OCI-LY7 (cell line): ENCODE results near the gene PRSS56. TPM values are rescaled to one million over a fixed set of nuclear protein-coding genes. Genes with fewer than 3 reads are reported as not detected.

ENCODE experiments used
- BruUV-seq: library from RNA; stranded (reverse); fragments of 400-500 nt; replicated peaks from 2 replicates; lab custom pipeline; 2021; lab: Mats Ljungman, UMichigan
- CTCF ChIA-PET: fragments of 300-600 bp; sonication (Branson Sonifier 250); formaldehyde crosslinking; loops from one replicate; lab custom pipeline; 2022; ENCODE audit warnings: antibody characterized with exemption; ENCODE audit not compliant: unreplicated experiment; lab: Charles Lee
- POLR2A ChIA-PET: fragments of 300-600 bp; sonication (Branson Sonifier 250); formaldehyde crosslinking; loops from one replicate; lab custom pipeline; 2022; ENCODE audit warnings: antibody characterized with exemption; lab: Charles Lee
- DNase-seq: peaks from one replicate; pipeline ENCODE4 v3.0.0-alpha.2; 2015; ENCODE audit warnings: low spot score
- H2AFZ ChIP-seq: fragments of 200-600 bp; sonication (generic), shearing (Covaris generic); 2 replicates; pipeline ENCODE4 v1.6.1; 2014; ENCODE audit warnings: mild to moderate bottlenecking, antibody characterized with exemption, low read length, moderate library complexity
- H3K27ac ChIP-seq: fragments of 200-600 bp; sonication (generic); 2 replicates; pipeline ENCODE4 v1.5.1; 2014; ENCODE audit warnings: mixed run types, low read depth, mild to moderate bottlenecking, moderate library complexity, low read length, inconsistent platforms; ENCODE audit not compliant: poor library complexity, severe bottlenecking
- H3K36me3 ChIP-seq: fragments of 200-600 bp; sonication (generic); 2 replicates; pipeline ENCODE4 v1.6.1; 2014; ENCODE audit warnings: mild to moderate bottlenecking, antibody characterized with exemption, low read length, moderate library complexity, mixed read lengths; ENCODE audit not compliant: insufficient read depth
- H3K4me1 ChIP-seq: fragments of 200-600 bp; sonication (generic); 2 replicates; pipeline ENCODE4 v1.5.1; 2014; ENCODE audit warnings: mild to moderate bottlenecking, low read length; ENCODE audit not compliant: insufficient read depth, poor library complexity, severe bottlenecking
- H3K4me2 ChIP-seq: fragments of 200-600 bp; sonication (generic); 2 replicates; pipeline ENCODE4 v1.6.1; 2014; ENCODE audit warnings: mild to moderate bottlenecking, low read length
- H3K4me3 ChIP-seq: fragments of 200-600 bp; sonication (generic); 2 replicates; pipeline ENCODE4 v1.5.1; 2014; ENCODE audit warnings: mild to moderate bottlenecking, low read depth, low read length; ENCODE audit not compliant: poor library complexity, severe bottlenecking
- H3K79me2 ChIP-seq: fragments of 200-600 bp; sonication (generic); 2 replicates; pipeline ENCODE4 v1.6.1; 2016; ENCODE audit warnings: low read depth, mild to moderate bottlenecking, low read length, moderate library complexity, mixed read lengths; ENCODE audit not compliant: insufficient read depth
- H3K9me2 ChIP-seq: fragments of 200-600 bp; sonication (generic); 2 replicates; pipeline ENCODE4 v1.6.1; 2016; ENCODE audit warnings: mild to moderate bottlenecking, low read length, mixed read lengths; ENCODE audit not compliant: insufficient read depth
- H3K9me3 ChIP-seq: fragments of 200-600 bp; sonication (generic); 2 replicates; pipeline ENCODE4 v1.6.1; 2014; ENCODE audit warnings: mild to moderate bottlenecking, mixed run types, low read length, mixed read lengths
- H4K20me1 ChIP-seq: fragments of 200-600 bp; sonication (generic); 2 replicates; pipeline ENCODE4 v1.6.1; 2014; ENCODE audit warnings: mild to moderate bottlenecking, antibody characterized with exemption, low read length, moderate library complexity, mixed read lengths; ENCODE audit not compliant: insufficient read depth
- CTCF ChIP-seq: fragments of 200-600 bp; sonication (generic); conservative IDR thresholded peaks from 2 replicates; pipeline ENCODE4 v1.5.1; 2014; ENCODE audit warnings: mild to moderate bottlenecking, antibody characterized with exemption, low read length, moderate library complexity, mixed read lengths
- EZH2phosphoT487 ChIP-seq: fragments of 200-600 bp; sonication (generic); IDR thresholded peaks from 2 replicates; pipeline ENCODE4 v1.6.1; 2018; ENCODE audit warnings: low read depth, borderline replicate concordance, mild to moderate bottlenecking, mixed run types, antibody characterized with exemption, low read length, moderate library complexity, mixed read lengths
- intact Hi-C: fragments of 100-400 bp; cut with micrococcal nuclease; formaldehyde crosslinking; loops from one replicate; pipeline ENCODE4 v1.10.0; 2022; ENCODE audit not compliant: unreplicated experiment
- total RNA-seq, 2 experiments: library from RNA; depleted of rRNA in 1 of 2; stranded (reverse); fragments of >200 nt in 1 of 2; shearing (Covaris generic) in 1 of 2; gene quantifications; 2 replicates each; pipeline ENCODE4 v1.2.3, GENCODE V29; 2014 to 2022

The PRSS56 gene
- total RNA-seq, 2 experiments from 2014 or later, result not detected

GRCh38 chr2:232574674-232575403, 54.7 kb downstream of the PRSS56 start:
- no peaks in the 10 kb centered on the region for H3K9me3 ChIP-seq
- H3K4me1 ChIP-seq, result no peaks in the 10 kb centered on the region
- H3K9me2 ChIP-seq, result no peaks in the 10 kb centered on the region
- BruUV-seq, result no TSS peak
- H2AFZ ChIP-seq, result no peak overlapping the region
- H3K4me2 ChIP-seq, result no peak overlapping the region
- peaks cover 46% of the 10 kb centered on the region for H3K36me3 ChIP-seq
- no peak overlapping the region for H3K27ac ChIP-seq
- DNase-seq, result no peak
- no peaks in the 10 kb centered on the region for H4K20me1 ChIP-seq
- POLR2A ChIA-PET, result interaction anchor here (0.6 to 0.7 kb wide), 2 partner anchors 13 to 29 kb away, joined by 3 read pairs; no protein-coding TSS in a partner anchor
- TF ChIP-seq EZH2phosphoT487 (no peak), CTCF (no peak)
- CTCF ChIA-PET, result interaction anchor here (0.5 kb wide), 1 partner anchor 76 kb away, joined by 4 read pairs; no protein-coding TSS in a partner anchor
- intact Hi-C loops, result no loop called here
- H3K79me2 ChIP-seq, result no peaks in the 10 kb centered on the region
- H3K4me3 ChIP-seq, result no peak overlapping the region

Other genes starting within 250 kb of the PRSS56 start
- gene ALPP, start 141.6 kb upstream of the PRSS56 start, total RNA-seq (2014; rRNA removed; shearing (Covaris generic)), result not detected in 2 replicates
- not detected in 2 replicates for gene ALPP, start 141.6 kb upstream of the PRSS56 start, total RNA-seq (2022)
- gene ALPG, start 113.5 kb upstream of the PRSS56 start, total RNA-seq (2014; rRNA removed; shearing (Covaris generic)), result not detected in 2 replicates
- gene ALPG, start 113.5 kb upstream of the PRSS56 start, total RNA-seq (2022), result not detected in 2 replicates
- not detected in 2 replicates for gene ALPI, start 64.2 kb upstream of the PRSS56 start, total RNA-seq (2014; rRNA removed; shearing (Covaris generic))
- not detected in 2 replicates for gene ALPI, start 64.2 kb upstream of the PRSS56 start, total RNA-seq (2022)
- gene ECEL1, start 32.6 kb upstream of the PRSS56 start, total RNA-seq (2014; rRNA removed; shearing (Covaris generic)), result not detected in 2 replicates
- not detected in 2 replicates for gene ECEL1, start 32.6 kb upstream of the PRSS56 start, total RNA-seq (2022)
- not detected in 2 replicates for gene CHRND, start 5.8 kb downstream of the PRSS56 start, total RNA-seq (2014; rRNA removed; shearing (Covaris generic))
- gene CHRND, start 5.8 kb downstream of the PRSS56 start, total RNA-seq (2022), result not detected in 2 replicates
- not detected in 2 replicates for gene CHRNG, start 19.3 kb downstream of the PRSS56 start, total RNA-seq (2014; rRNA removed; shearing (Covaris generic))
- not detected in 2 replicates for gene CHRNG, start 19.3 kb downstream of the PRSS56 start, total RNA-seq (2022)
- gene TIGD1, start 30.2 kb downstream of the PRSS56 start, total RNA-seq (2014; rRNA removed; shearing (Covaris generic)), result 21.0 and 27.8 TPM in 2 replicates
- 18.5 and 21.1 TPM in 2 replicates for gene TIGD1, start 30.2 kb downstream of the PRSS56 start, total RNA-seq (2022)
- 59.9 and 61.6 TPM in 2 replicates for gene EIF4E2, start 30.3 kb downstream of the PRSS56 start, total RNA-seq (2014; rRNA removed; shearing (Covaris generic))
- 73.7 and 76.3 TPM in 2 replicates for gene EIF4E2, start 30.3 kb downstream of the PRSS56 start, total RNA-seq (2022)
- 1.4 TPM in 1 of 2 replicates, not detected in the other for gene EFHD1, start 113.2 kb downstream of the PRSS56 start, total RNA-seq (2014; rRNA removed; shearing (Covaris generic))
- not detected in 2 replicates for gene EFHD1, start 113.2 kb downstream of the PRSS56 start, total RNA-seq (2022)
- gene GIGYF2, start 176.9 kb downstream of the PRSS56 start, total RNA-seq (2014; rRNA removed; shearing (Covaris generic)), result 39.1 and 50.5 TPM in 2 replicates
- gene GIGYF2, start 176.9 kb downstream of the PRSS56 start, total RNA-seq (2022), result 60.9 and 64.8 TPM in 2 replicates